AG09319 (cell line): ENCODE measurements around the gene TET2.

Experiments used
- DNase-seq: peaks from one replicate; pipeline ENCODE4 v3.0.0-alpha.2; 2010; ENCODE audit warnings: low read depth; ENCODE audit errors: extremely low read depth
- CTCF ChIP-seq: IDR thresholded peaks from 2 replicates; pipeline ENCODE4 v1.5.1; 2011; ENCODE audit warnings: low read depth, mild to moderate bottlenecking, inconsistent platforms, low read length, moderate library complexity

The TET2 gene

GRCh38 chr4:105150503-105150902, 3.8 kb downstream of the TET2 start:
- no peak for TF ChIP-seq CTCF

GRCh38 chr4:105153749-105154148, 7.1 kb downstream of the TET2 start:
- no peak for DNase-seq
- no peak for TF ChIP-seq CTCF

More at GRCh38 chr4:105150503-105150902, 3.8 kb downstream of the TET2 start:
- DNase-seq: no peak

- no peak for TF ChIP-seq CTCF
- no peak for DNase-seq
Observed at GRCh38 chr4:105154576-105154975, 7.9 kb downstream of the TET2 start.

GRCh38 chr4:105155426-105155825, 8.8 kb downstream of the TET2 start:
- no peak for DNase-seq
- no peak for TF ChIP-seq CTCF

GRCh38 chr4:105158837-105159236, 12.2 kb downstream of the TET2 start:
- TF ChIP-seq CTCF: no peak
- no peak for DNase-seq

- no peak for DNase-seq
- TF ChIP-seq CTCF: no peak
Observed at GRCh38 chr4:105162123-105162796, 15.6 kb downstream of the TET2 start.

GRCh38 chr4:105164548-105164947, 17.9 kb downstream of the TET2 start:
- no peak for TF ChIP-seq CTCF
- no peak for DNase-seq
